Measurements from ENCODE around the gene ZNF366. TPM values are rescaled to one million over a fixed set of nuclear protein-coding genes. Genes with fewer than 3 reads are reported as not detected.
A peak's percentile ranks its signal among the peaks of the same experiment; 100 is the strongest.
"Not testable (repeated sequence)": the region's sequence is repeated elsewhere in the genome, so short reads cannot be mapped to it uniquely, and the experiment has no call there.

ZNF366 gene
- total RNA-seq, 1 donor from 2014 or later: not detected

DNA sequence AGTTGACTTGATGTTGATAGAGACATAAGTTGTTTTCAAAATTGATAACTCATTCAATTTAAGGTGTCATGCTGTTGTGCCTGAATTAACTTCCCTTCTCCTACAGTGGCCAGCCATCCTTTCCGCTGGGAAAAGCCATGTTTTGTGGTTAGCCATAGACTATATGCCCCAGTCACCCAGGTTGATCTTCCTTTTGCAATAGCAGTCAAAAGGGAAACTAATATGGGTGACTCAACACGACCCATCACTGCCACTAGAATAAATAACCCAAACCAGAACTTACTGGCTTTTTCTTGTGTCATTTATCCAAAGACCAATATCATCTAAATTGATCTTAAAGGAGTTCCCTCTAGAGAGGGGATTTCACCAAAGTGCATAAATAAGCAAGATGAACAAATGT, 99.7 kb downstream of the ZNF366 start:
- no peak for DNase-seq (ENCODE audit: extremely low spot score, unreplicated experiment)

DNA sequence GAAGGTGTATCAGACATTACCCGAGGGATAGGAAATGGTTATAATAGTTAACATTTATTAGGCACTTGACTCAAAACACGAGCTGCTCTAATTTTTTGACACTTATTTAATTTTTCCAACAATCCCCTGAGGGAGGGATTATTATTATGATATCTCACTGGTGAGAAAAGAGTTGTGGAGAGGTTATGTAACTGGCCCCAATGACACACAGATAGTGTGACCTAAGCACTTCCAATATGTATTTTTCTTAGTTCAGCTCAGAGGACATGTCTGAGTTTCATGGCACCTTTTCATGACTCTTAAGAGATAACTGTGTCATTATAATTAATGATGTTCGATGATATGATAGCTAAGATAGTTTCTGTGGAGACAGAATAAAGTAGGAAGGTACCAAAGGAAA, 100.1 kb downstream of the ZNF366 start:
- TF ChIP-seq, protein P1, sequence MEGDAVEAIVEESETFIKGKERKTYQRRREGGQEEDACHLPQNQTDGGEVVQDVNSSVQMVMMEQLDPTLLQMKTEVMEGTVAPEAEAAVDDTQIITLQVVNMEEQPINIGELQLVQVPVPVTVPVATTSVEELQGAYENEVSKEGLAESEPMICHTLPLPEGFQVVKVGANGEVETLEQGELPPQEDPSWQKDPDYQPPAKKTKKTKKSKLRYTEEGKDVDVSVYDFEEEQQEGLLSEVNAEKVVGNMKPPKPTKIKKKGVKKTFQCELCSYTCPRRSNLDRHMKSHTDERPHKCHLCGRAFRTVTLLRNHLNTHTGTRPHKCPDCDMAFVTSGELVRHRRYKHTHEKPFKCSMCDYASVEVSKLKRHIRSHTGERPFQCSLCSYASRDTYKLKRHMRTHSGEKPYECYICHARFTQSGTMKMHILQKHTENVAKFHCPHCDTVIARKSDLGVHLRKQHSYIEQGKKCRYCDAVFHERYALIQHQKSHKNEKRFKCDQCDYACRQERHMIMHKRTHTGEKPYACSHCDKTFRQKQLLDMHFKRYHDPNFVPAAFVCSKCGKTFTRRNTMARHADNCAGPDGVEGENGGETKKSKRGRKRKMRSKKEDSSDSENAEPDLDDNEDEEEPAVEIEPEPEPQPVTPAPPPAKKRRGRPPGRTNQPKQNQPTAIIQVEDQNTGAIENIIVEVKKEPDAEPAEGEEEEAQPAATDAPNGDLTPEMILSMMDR (IDR thresholded peaks at IDR 0.05): no peak
- Mint-ChIP-seq H3K4me3 (ENCODE audit: unreplicated experiment) (no peak overlapping the region), H3K4me1 (ENCODE audit: unreplicated experiment) (peaks cover 22% of the 10 kb centered on the region), H3K9me3 (ENCODE audit: unreplicated experiment) (peaks cover 2% of the 10 kb centered on the region), H3K36me3 (ENCODE audit: unreplicated experiment) (no peaks in the 10 kb centered on the region), H3K27me3 (ENCODE audit: unreplicated experiment) (no peaks in the 10 kb centered on the region), H3K27ac (ENCODE audit: unreplicated experiment) (no peak overlapping the region)
- no peak for DNase-seq (ENCODE audit: extremely low spot score, unreplicated experiment)

More for the DNA sequence above, 99.7 kb downstream of the ZNF366 start:
- TF ChIP-seq, protein P1 (IDR thresholded peaks at IDR 0.05): no peak
- no peaks in the 10 kb centered on the region for H3K36me3 Mint-ChIP-seq (ENCODE audit: unreplicated experiment)
- H3K4me3 Mint-ChIP-seq (ENCODE audit: unreplicated experiment): no peak overlapping the region
- no peak overlapping the region for H3K27ac Mint-ChIP-seq (ENCODE audit: unreplicated experiment)
- no peaks in the 10 kb centered on the region for H3K27me3 Mint-ChIP-seq (ENCODE audit: unreplicated experiment)
- H3K9me3 Mint-ChIP-seq (ENCODE audit: unreplicated experiment): no peaks in the 10 kb centered on the region
- H3K4me1 Mint-ChIP-seq (ENCODE audit: unreplicated experiment): peaks cover 18% of the 10 kb centered on the region

DNA sequence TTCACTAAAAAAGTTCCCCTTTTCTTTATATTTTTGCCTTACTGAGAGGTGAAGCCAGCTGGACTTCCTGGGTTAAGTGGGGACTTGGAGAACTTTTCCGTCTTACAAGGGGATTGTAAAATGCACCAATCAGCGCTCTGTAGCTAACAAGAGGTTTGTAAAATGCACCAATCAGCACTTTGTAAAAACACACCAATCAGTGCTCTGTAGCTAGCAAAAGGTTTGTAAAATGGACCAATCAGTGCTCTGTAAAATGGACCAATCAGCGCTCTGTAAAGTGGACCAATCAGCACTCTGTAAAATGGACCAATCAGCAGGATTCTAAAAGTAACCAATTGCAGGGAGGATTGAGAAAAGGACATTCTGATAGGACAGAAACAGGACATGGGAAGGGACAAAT, 102.4 kb downstream of the ZNF366 start:
- H3K4me3 Mint-ChIP-seq (ENCODE audit: unreplicated experiment); H3K9me3 Mint-ChIP-seq (ENCODE audit: unreplicated experiment); H3K36me3 Mint-ChIP-seq (ENCODE audit: unreplicated experiment); DNase-seq (ENCODE audit: extremely low spot score, unreplicated experiment); H3K27ac Mint-ChIP-seq (ENCODE audit: unreplicated experiment); H3K27me3 Mint-ChIP-seq (ENCODE audit: unreplicated experiment): not testable (repeated sequence)
- peaks cover 35% of the 10 kb centered on the region for H3K4me1 Mint-ChIP-seq (ENCODE audit: unreplicated experiment)

DNA sequence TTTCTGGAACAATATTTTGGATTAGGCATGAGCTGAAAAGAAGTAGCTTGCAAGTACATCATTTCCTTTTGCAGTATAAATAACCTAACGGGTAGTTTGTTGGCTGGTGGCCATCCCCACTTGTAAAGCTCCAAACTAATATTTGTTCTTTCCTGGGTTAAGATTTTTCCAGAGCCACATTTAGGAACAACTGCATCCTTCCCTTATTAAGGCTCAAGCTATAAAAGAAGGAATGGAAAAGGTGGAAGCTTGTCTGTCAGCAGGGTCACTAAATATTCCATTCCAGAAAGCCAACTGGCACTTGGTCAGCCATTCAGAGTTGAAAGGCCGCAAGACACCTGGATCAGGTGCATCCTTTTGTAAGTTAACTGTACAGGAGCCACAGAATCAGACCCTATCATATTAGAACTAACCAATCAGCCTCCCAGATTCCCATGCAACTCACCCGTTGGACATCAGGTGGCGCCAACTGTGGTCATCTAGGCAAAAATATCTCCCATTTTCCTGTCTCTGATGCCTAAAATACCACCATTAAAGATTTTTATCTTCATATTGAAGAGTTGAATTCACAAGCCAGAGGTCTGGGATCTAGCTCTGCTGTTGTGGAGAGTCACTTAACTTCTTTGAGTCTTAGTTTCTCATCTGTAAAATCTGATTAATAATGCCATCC, 104.1 kb downstream of the ZNF366 start:
- H3K27me3 Mint-ChIP-seq (ENCODE audit: unreplicated experiment): no peaks in the 10 kb centered on the region
- H3K36me3 Mint-ChIP-seq (ENCODE audit: unreplicated experiment): no peaks in the 10 kb centered on the region
- no peak for DNase-seq (ENCODE audit: extremely low spot score, unreplicated experiment)
- peaks cover 49% of the 10 kb centered on the region for H3K4me1 Mint-ChIP-seq (ENCODE audit: unreplicated experiment)
- H3K27ac Mint-ChIP-seq (ENCODE audit: unreplicated experiment): peak overlapping the region; percentile 85
- TF ChIP-seq, protein P1 (IDR thresholded peaks at IDR 0.05): peak; percentile 61
- H3K4me3 Mint-ChIP-seq (ENCODE audit: unreplicated experiment): no peak overlapping the region
- H3K9me3 Mint-ChIP-seq (ENCODE audit: unreplicated experiment): peaks cover 7% of the 10 kb centered on the region

DNA sequence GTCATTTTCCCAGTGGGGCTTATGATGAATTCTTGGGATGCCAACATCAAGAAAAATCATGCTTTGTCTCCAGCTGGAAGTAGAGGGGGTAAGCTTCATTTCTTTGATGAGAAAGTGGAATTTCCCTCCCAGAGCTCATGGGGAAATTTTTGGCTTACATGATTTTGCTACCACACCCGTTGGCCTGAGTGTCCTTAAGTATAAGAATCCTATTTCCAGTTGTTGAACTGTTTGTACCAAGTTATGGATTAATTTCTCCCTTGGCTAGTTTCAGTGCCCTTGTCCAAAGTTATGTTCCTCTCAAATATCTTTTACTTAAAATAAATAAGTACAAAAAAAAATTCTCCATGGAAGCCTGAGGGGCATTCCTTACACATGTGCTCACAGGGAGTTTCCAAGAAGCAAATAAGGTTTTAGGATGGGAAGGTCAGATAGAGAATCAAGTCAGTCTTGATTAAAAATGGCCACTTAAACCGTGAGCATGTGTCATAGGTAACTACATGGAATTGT, 104.8 kb downstream of the ZNF366 start:
- Mint-ChIP-seq H3K27me3 (ENCODE audit: unreplicated experiment) (no peaks in the 10 kb centered on the region), H3K4me1 (ENCODE audit: unreplicated experiment) (peaks cover 54% of the 10 kb centered on the region), H3K9me3 (ENCODE audit: unreplicated experiment) (peaks cover 7% of the 10 kb centered on the region), H3K4me3 (ENCODE audit: unreplicated experiment) (no peak overlapping the region), H3K36me3 (ENCODE audit: unreplicated experiment) (no peaks in the 10 kb centered on the region), H3K27ac (ENCODE audit: unreplicated experiment) (peak overlapping the region; percentile 85)
- DNase-seq (ENCODE audit: extremely low spot score, unreplicated experiment): no peak
- TF ChIP-seq, protein P1 (IDR thresholded peaks at IDR 0.05): no peak

Measured in osteocyte (in vitro differentiated cells).